IMR-90 (cell line): ENCODE results near the gene AASS.

Experiments used
- CHD1 ChIP-seq: IDR thresholded peaks from 2 replicates; pipeline ENCODE4 v1.6.1; 2012; ENCODE audit warnings: low read depth, low read length, improper control_type of control experiment
- CTCF ChIP-seq: conservative IDR thresholded peaks from 2 replicates; pipeline ENCODE4 v1.5.1; 2012; ENCODE audit warnings: mild to moderate bottlenecking, low read depth, low read length, improper control_type of control experiment
- FOS ChIP-seq: fragments of 150-350 bp; IDR thresholded peaks from 2 replicates; pipeline ENCODE4 v1.6.1; 2016; ENCODE audit warnings: low read depth, low read length
- MAFK ChIP-seq: IDR thresholded peaks from 2 replicates; pipeline ENCODE4 v1.6.1; 2012; ENCODE audit warnings: low read depth, low read length, improper control_type of control experiment
- MXI1 ChIP-seq: IDR thresholded peaks from 2 replicates; pipeline ENCODE4 v1.6.1; 2012; ENCODE audit warnings: low read depth, mild to moderate bottlenecking, low read length, moderate library complexity, borderline replicate concordance
- POLR2A ChIP-seq: IDR thresholded peaks from 2 replicates; pipeline ENCODE4 v1.6.1; 2012; ENCODE audit warnings: mild to moderate bottlenecking, low read depth, low read length
- TF ChIP-seq, protein P1 (sequence below): fragments of 150-350 bp; IDR thresholded peaks from 2 replicates; pipeline ENCODE4 v1.6.1; 2017; ENCODE audit warnings: mild to moderate bottlenecking, antibody characterized with exemption, low read length, low read depth

- TF ChIP-seq CTCF (no peak), MXI1 (no peak), POLR2A (no peak), CHD1 (no peak), FOS (no peak), MAFK (no peak)
- TF ChIP-seq, protein P1, sequence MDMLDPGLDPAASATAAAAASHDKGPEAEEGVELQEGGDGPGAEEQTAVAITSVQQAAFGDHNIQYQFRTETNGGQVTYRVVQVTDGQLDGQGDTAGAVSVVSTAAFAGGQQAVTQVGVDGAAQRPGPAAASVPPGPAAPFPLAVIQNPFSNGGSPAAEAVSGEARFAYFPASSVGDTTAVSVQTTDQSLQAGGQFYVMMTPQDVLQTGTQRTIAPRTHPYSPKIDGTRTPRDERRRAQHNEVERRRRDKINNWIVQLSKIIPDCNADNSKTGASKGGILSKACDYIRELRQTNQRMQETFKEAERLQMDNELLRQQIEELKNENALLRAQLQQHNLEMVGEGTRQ, result no peak
These were observed 73.2 kb downstream of the AASS start for GRCh38 chr7:122070834-122071233.
